Measurements from ENCODE around the gene SLC35F3.

GRCh38 chr1:234250747-234251146, 346.3 kb downstream of the SLC35F3 start:
- no peak for TF ChIP-seq CTCF (IDR thresholded peaks at IDR 0.05; ENCODE audit: low read depth, low read length)
- no peak for TF ChIP-seq MYC (IDR thresholded peaks at IDR 0.05; ENCODE audit: low read depth, low read length)
- TF ChIP-seq MAX (IDR thresholded peaks at IDR 0.05; ENCODE audit: low read depth, low read length) = no peak
- TF ChIP-seq POLR2A (IDR thresholded peaks at IDR 0.05; ENCODE audit: extremely low read depth, insufficient read length) = no peak

Data from NB4 (cell line).